ENCODE data around the gene SAPCD1. TPM values are rescaled to one million over a fixed set of nuclear protein-coding genes. Genes with fewer than 3 reads are reported as not detected.

The SAPCD1 gene
- total and polyA plus RNA-seq, 2 donors (not counting 3 experiments of a cell fraction or from before 2014, with no cell fraction given), result 1.6 to 11.7 TPM

DNA sequence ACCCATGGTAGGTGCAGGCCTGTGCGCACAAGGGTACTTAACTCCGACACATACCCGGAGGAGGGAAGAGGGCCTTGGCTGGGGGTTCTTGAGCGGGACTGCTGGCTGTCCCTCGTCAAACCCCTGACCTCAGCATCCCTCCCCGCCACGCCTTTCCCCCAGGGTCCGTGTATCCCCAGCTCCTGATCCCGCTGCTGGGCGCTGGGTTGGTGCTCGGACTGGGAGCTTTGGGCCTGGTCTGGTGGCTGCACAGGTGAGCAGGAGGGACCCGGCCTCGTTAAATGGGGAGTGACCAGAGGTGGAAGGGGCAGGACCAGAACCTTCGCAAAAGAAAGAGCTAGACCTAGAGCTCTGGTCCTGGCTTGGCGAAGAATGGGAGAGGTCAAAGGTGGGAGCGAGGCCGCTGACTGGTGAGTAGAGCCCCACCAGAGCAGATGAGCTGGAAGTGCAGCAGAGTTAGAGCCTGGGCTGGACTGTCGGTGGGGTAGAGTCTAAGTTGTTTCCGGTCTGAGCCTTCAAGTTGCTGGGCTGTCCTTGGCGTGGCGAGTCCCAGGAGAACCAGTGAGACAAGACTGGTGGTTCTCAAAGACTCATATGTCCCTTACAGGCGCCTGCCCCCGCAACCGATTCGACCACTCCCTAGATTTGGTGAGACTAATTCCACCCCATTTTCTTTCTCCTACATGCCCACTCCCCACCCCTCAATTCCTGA lies 38.3 kb upstream of the SAPCD1 start:
- H3K9me3 ChIP-seq (replicated peaks; ENCODE audit: control insufficient read depth, insufficient read depth, low read length), result no peaks in the 10 kb centered on the region
- no peak overlapping the region for H2AFZ ChIP-seq (ENCODE audit: low read depth, low read length)
- no peak overlapping the region for H3K9ac ChIP-seq (replicated peaks; ENCODE audit: extremely low read depth, insufficient read depth, low read length)
- ChIA-PET POLR2A (interaction anchor here (0.6 to 2.3 kb wide), 3 partner anchors 9 to 106 kb away, joined by 6 to 10 read pairs (median 8); partner anchors contain the start of genes HSPA1B and LY6G6D), CTCF (interaction anchor here (0.7 to 1.8 kb wide), 5 partner anchors 14 to 434 kb away, joined by 3 to 5 read pairs (median 3); no protein-coding TSS in a partner anchor)
- TF ChIP-seq, protein P1, sequence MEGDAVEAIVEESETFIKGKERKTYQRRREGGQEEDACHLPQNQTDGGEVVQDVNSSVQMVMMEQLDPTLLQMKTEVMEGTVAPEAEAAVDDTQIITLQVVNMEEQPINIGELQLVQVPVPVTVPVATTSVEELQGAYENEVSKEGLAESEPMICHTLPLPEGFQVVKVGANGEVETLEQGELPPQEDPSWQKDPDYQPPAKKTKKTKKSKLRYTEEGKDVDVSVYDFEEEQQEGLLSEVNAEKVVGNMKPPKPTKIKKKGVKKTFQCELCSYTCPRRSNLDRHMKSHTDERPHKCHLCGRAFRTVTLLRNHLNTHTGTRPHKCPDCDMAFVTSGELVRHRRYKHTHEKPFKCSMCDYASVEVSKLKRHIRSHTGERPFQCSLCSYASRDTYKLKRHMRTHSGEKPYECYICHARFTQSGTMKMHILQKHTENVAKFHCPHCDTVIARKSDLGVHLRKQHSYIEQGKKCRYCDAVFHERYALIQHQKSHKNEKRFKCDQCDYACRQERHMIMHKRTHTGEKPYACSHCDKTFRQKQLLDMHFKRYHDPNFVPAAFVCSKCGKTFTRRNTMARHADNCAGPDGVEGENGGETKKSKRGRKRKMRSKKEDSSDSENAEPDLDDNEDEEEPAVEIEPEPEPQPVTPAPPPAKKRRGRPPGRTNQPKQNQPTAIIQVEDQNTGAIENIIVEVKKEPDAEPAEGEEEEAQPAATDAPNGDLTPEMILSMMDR (IDR thresholded peaks at IDR 0.05; ENCODE audit: extremely low read depth in 1 of 2, insufficient read depth in 1 of 2, low read depth in 1 of 2, low read length in 2 of 2), result no peak
- intact Hi-C loops (cut with micrococcal nuclease), result no loop called here
- dilution Hi-C loops (cut with MboI; ENCODE audit: extremely low pct_ligation_motif_present, low sequenced_read_pairs), result no loop called here
- no TSS peak for BruUV-seq (replicated peaks)
- FAIRE-seq (no peak), DNase-seq (ENCODE audit: low read depth, low spot score) (no peak)
- H3K4me2 ChIP-seq (ENCODE audit: insufficient read depth, low read length), result no peak overlapping the region
- peaks cover 3 to 16% of the 10 kb centered on the region in 2 experiments for H3K36me3 ChIP-seq (ENCODE audit: control insufficient read depth in 2 of 2, extremely low read depth in 1 of 2, insufficient read depth in 2 of 2, low read length in 2 of 2)
- no peaks in the 10 kb centered on the region for H3K79me2 ChIP-seq (ENCODE audit: control insufficient read depth, insufficient read depth, low read length)
- H3K27ac ChIP-seq (ENCODE audit: insufficient read depth, low read depth, low read length), result no peak overlapping the region
- H3K4me3 ChIP-seq (replicated peaks in 1 of 3; ENCODE audit: insufficient read depth in 1 of 3, low read depth in 1 of 3, low read length in 3 of 3), result no peak overlapping the region
- H3K27me3 ChIP-seq (ENCODE audit: control insufficient read depth in 2 of 2, insufficient read depth in 2 of 2, low read length in 2 of 2), result peaks cover 0 to 2% of the 10 kb centered on the region in 2 experiments
- no peaks in the 10 kb centered on the region for H4K20me1 ChIP-seq (replicated peaks; ENCODE audit: control insufficient read depth, extremely low read depth, insufficient read depth, low read length)
- peaks cover 26% of the 10 kb centered on the region for H3K4me1 ChIP-seq (ENCODE audit: control insufficient read depth, extremely low read depth, insufficient read depth, low read length)
- H3K9me1 ChIP-seq (replicated peaks; ENCODE audit: control insufficient read depth, extremely low read depth, insufficient read depth, low read length), result no peaks in the 10 kb centered on the region

DNA sequence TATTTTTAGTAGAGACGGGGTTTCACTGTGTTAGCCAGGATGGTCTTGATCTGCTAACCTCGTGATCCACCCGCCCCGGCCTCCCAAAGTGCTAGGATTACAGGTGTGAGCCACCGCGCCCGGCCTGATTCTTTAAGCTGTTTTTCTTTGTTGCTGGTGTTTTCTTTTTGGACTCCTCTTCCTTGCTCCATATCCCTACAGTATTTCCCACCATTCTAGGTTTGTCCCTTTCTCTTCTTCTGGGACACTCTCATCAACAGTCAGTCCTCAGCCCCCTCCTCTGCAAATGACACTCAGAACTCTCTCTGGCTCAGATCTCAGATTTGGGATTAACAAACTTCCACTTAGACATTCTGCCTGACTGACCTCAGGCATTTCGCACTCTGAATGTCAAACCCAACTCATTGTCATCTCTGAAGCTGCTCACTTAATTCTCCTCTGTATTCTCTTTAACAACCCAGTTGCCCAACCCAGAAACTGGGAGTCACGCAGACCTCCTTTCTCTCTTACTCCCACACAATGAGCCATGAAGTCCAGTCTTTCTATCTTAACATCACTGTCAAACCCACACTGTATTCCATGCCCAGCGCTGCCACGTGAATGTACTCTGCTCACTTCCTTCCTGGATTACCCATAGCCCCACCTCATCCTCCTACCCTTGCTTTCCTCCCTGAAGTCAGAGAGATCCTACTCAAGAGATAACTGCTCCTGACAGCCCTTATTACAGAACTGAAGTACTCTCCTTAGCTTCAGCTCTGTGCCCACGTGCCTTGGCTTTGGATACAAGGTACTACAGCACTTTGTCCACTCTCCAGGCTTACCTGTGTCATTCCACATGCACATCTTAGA lies 36.7 kb upstream of the SAPCD1 start:
- Histone ChIP-seq H3K36me3 (ENCODE audit: control insufficient read depth in 2 of 2, extremely low read depth in 1 of 2, insufficient read depth in 2 of 2, low read length in 2 of 2) (peaks cover 4 to 16% of the 10 kb centered on the region in 2 experiments), H3K4me3 (replicated peaks in 1 of 3; ENCODE audit: insufficient read depth in 1 of 3, low read depth in 1 of 3, low read length in 3 of 3) (no peak overlapping the region), H3K9ac (replicated peaks; ENCODE audit: extremely low read depth, insufficient read depth, low read length) (no peak overlapping the region), H3K9me1 (replicated peaks; ENCODE audit: control insufficient read depth, extremely low read depth, insufficient read depth, low read length) (no peaks in the 10 kb centered on the region), H3K4me1 (ENCODE audit: control insufficient read depth, extremely low read depth, insufficient read depth, low read length) (peaks cover 26% of the 10 kb centered on the region), H3K4me2 (ENCODE audit: insufficient read depth, low read length) (peak overlapping the region; percentile 6), H4K20me1 (replicated peaks; ENCODE audit: control insufficient read depth, extremely low read depth, insufficient read depth, low read length) (no peaks in the 10 kb centered on the region), H3K79me2 (ENCODE audit: control insufficient read depth, insufficient read depth, low read length) (peaks cover 2% of the 10 kb centered on the region), H3K9me3 (replicated peaks; ENCODE audit: control insufficient read depth, insufficient read depth, low read length) (no peaks in the 10 kb centered on the region), H3K27ac (ENCODE audit: insufficient read depth, low read depth, low read length) (no peak overlapping the region), H3K27me3 (ENCODE audit: control insufficient read depth in 2 of 2, insufficient read depth in 2 of 2, low read length in 2 of 2) (peaks cover 0 to 1% of the 10 kb centered on the region in 2 experiments), H2AFZ (ENCODE audit: low read depth, low read length) (no peak overlapping the region)
- intact Hi-C loops (cut with micrococcal nuclease), result no loop called here
- peak; percentile 82 for FAIRE-seq
- dilution Hi-C loops (cut with MboI; ENCODE audit: extremely low pct_ligation_motif_present, low sequenced_read_pairs), result no loop called here
- CTCF ChIA-PET, result interaction anchor here (1.2 to 1.3 kb wide), 2 partner anchors 9 to 44 kb away, joined by 3 read pairs; no protein-coding TSS in a partner anchor
- DNase-seq (ENCODE audit: low read depth, low spot score), result peak; percentile 34
- TF ChIP-seq POLR2A (IDR thresholded peaks at IDR 0.05; ENCODE audit: low read depth, low read length) (no peak), JUN (IDR thresholded peaks at IDR 0.05; ENCODE audit: borderline replicate concordance, insufficient read depth, insufficient read length, low read depth) (no peak), POLR2AphosphoS5 (IDR thresholded peaks at IDR 0.05; ENCODE audit: insufficient read depth, low read depth, low read length) (no peak), MYC (IDR thresholded peaks at IDR 0.05; ENCODE audit: low read depth, low read length) (peak; percentile 59), EZH2 (IDR thresholded peaks at IDR 0.05; ENCODE audit: borderline replicate concordance, low read depth, low read length, severe bottlenecking) (no peak), GATA2 (IDR thresholded peaks at IDR 0.05; ENCODE audit: insufficient read depth, insufficient read length, low read depth, low read length) (peak; percentile 78), FOS (IDR thresholded peaks at IDR 0.05; ENCODE audit: borderline replicate concordance, insufficient read depth, low read length) (no peak)
- TF ChIP-seq, protein P2, sequence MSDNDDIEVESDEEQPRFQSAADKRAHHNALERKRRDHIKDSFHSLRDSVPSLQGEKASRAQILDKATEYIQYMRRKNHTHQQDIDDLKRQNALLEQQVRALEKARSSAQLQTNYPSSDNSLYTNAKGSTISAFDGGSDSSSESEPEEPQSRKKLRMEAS (IDR thresholded peaks at IDR 0.05; ENCODE audit: insufficient read depth, insufficient read length), result peak; percentile 64
- TF ChIP-seq, protein P1 (IDR thresholded peaks at IDR 0.05; ENCODE audit: extremely low read depth in 1 of 2, insufficient read depth in 1 of 2, low read depth in 1 of 2, low read length in 2 of 2), result no peak
- no TSS peak for BruUV-seq (replicated peaks)
- POLR2A ChIA-PET, result interaction anchor here (0.9 to 2.3 kb wide), 3 partner anchors 11 to 102 kb away, joined by 3 to 10 read pairs (median 6); partner anchors contain the start of genes HSPA1B and LY6G6D

Data from endothelial cell of umbilical vein (primary cell).